ENCODE results near the gene ING4.

Gene ING4

DNA sequence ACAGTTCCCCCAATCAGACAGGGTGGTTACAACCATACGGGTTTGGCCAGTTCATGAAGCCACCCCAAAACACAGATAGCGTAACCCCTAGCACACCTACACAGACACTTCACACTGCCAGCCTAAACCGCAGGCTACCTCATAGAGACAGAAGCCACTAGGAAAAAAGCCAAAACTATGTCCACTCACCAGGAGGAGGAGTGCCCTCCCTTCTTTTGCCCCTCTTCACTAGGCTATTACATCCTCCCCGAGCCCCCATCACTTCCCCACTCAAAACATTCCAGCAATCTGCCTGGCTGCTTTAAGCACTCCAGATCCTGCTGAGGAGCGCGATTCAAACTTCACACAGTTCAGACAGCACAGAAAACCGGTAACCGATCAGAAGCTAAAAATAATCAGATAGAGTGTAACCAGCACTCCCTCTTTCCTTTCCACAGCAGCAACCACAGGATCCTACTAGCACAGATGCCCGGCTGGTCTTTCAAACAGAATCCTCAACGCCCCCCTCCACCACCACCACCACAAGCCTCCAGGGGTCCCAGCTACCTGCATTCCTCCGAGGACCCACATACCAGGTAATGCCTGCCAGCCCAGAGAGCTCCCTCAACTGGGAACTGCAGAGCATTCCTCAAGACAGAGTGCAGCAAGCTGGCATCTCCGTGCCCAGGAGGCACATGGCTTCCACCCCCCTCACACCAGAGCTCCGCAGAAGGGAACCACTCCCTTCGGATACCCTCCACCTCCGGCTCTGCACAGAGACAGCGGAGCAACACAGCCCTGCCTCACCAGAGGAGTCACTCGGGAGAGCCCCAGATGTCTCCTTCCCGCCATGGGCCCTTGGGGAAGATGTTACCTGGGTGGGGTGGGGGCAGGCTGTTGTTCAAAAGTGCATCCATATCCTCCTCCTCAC lies 57.2 kb downstream of the ING4 start:
- no peak for FAIRE-seq

DNA sequence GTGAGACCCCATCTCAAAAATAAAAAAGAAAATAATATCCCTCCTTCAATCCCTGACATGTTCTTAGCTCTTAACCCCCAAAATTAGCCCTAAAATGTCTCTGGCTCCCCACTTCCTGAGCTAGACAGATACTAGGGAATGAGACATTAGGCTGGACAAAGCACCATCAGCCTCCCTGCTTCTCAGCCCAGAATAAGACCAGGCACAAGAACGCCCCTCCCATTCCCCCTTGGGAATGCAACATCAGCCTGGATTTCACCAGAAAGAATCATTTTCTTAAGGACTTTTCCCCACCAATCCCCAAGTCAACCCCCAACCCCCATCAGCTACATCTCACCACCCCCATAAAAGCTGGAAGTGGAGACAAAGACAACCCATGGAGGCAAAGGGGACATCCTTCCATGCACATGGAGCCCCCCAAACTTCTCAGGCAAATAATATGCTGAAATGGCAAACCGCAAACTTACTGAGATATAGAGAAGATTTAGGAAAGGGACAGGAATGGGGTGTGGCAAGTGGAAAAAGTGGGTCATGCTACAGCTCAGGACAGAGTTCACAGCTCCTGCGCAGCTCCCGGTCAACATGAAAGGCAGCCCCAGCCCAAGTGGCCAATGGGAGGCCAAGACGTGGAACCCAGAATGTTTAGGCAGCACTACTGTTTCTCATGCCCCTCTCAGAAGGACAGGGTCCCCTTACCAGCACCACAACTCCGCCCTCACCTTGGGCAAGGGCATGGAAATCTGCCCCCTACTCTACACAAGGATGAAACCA lies 58.5 kb downstream of the ING4 start:
- FAIRE-seq: no peak

DNA sequence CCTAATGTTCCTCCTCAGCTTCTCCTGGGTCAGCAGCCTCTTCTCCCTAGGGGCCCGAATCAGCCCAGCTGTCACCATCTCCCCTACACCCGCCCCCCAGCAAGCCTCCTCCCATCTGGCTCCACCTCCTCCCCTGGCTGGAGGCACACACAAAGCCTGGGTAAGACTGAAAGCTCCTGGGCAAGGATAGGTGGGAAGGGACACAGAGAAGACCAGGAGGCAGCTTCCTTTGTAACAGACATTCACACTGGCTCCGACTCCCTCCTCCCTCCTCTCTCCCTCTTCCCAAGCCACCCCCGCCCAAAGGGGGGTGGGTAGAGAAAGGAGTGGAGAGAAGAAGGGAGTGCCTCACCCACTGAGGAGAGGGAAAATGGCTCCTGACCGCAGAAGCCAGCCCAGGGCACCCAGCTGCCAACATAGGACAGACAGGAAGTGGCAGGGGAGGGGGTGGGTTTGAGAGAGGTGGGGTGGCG lies 59.8 kb downstream of the ING4 start:
- no peak for FAIRE-seq

DNA sequence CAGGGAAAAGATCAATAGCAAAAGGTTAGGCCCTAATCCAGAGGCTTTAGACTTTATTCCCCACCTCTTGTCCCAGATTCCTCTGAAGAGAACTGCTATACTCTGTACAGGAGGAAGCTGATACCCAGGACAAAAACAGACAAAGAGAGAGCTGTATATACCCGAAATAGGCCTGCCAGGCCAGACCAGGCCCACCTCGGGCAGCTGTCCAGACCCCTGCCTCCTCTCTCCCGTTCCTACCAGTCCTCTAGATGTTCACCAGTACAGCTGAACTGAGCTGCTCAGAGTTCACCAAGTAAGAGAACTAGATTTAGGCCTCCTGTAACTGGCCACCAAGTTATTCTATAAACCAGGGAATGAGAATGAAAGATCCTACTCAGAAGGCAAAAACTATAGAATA lies 60.4 kb downstream of the ING4 start:
- no peak for FAIRE-seq
